ENCODE data around the gene LCA5. TPM values are rescaled to one million over a fixed set of nuclear protein-coding genes. Genes with fewer than 3 reads are reported as not detected.

Gene LCA5
- total RNA-seq, 1 experiment from 2014 or later, result 2.3 TPM

- Histone ChIP-seq H2BK120ac (ENCODE audit: low read depth, low read length, poor library complexity, severe bottlenecking) (no peak overlapping the region), H4K20me1 (ENCODE audit: control insufficient read depth, insufficient read depth, insufficient read length) (no peaks in the 10 kb centered on the region), H2BK5ac (ENCODE audit: insufficient read length, low read length) (no peak overlapping the region), H3K9ac (ENCODE audit: extremely low read depth, insufficient read length, low read length) (no peak overlapping the region), H3K79me1 (ENCODE audit: insufficient read depth, low read depth, low read length, poor library complexity, severe bottlenecking) (no peaks in the 10 kb centered on the region), H3K23me2 (ENCODE audit: insufficient read length, low read depth, low read length, poor library complexity, severe bottlenecking) (no peaks in the 10 kb centered on the region), H4K8ac (replicated peaks; ENCODE audit: insufficient read length, low read depth, low read length) (no peak overlapping the region), H3K4me1 (ENCODE audit: insufficient read depth, low read length) (no peaks in the 10 kb centered on the region; the same call in 1 of the 2 replicates), H2BK15ac (ENCODE audit: low read depth, low read length) (no peak overlapping the region), H3K4ac (ENCODE audit: low read depth, low read length) (no peak overlapping the region), H3K27ac (ENCODE audit: insufficient read length, low read depth, low read length) (no peak overlapping the region), H3K56ac (ENCODE audit: insufficient read length, low read depth, low read length) (no peak overlapping the region), H4K5ac (ENCODE audit: insufficient read length, low read depth, low read length) (no peak overlapping the region), H2AFZ (ENCODE audit: low read length) (peak overlapping the region; percentile 5), H3K18ac (ENCODE audit: insufficient read length, low read depth, low read length) (no peak overlapping the region), H3K14ac (ENCODE audit: insufficient read depth, low read length) (no peak overlapping the region), H3K79me2 (ENCODE audit: insufficient read depth, low read length) (no peaks in the 10 kb centered on the region), H3K9me3 (ENCODE audit: control insufficient read depth, low read depth, low read length) (no peaks in the 10 kb centered on the region), H2AK5ac (ENCODE audit: insufficient read length, low read length) (no peak overlapping the region), H3K4me2 (ENCODE audit: insufficient read depth, insufficient read length, low read length) (no peak overlapping the region), H3T11ph (ENCODE audit: low read length) (no peak overlapping the region), H2BK12ac (ENCODE audit: insufficient read length, low read depth, low read length) (no peak overlapping the region), H3K27me3 (ENCODE audit: insufficient read depth, low read length) (no peaks in the 10 kb centered on the region), H4K91ac (ENCODE audit: insufficient read length, low read depth, low read length) (no peak overlapping the region), H3K23ac (ENCODE audit: insufficient read length, low read depth, low read length) (no peak overlapping the region), H2BK20ac (ENCODE audit: low read depth, low read length, poor library complexity, severe bottlenecking) (no peak overlapping the region)
- DNase-seq, result peak; percentile 63
- Mint-ChIP-seq H3K27me3 (ENCODE audit: low read depth) (no peaks in the 10 kb centered on the region), H3K9me3 (peaks cover 0 to 1% of the 10 kb centered on the region in 2 experiments; a peak in 2 of 5 replicates), H3K27ac (peak overlapping the region in 1 of 3 experiments; percentile 10; a peak in 1 of 7 replicates), H3K4me3 (no peak overlapping the region), H3K4me1 (peaks cover 11 to 15% of the 10 kb centered on the region in 2 experiments), H3K36me3 (ENCODE audit: insufficient read depth in 1 of 3, low read depth in 3 of 3) (no peaks in the 10 kb centered on the region)
- TF ChIP-seq CTCF (conservative IDR thresholded peaks at IDR 0.05), result no peak
- no CpG with 5 or more reads among the region's 4 CpGs for WGBS (ENCODE audit: extremely low coverage, insufficient read length, low lambda C conversion rate)
Measured at GRCh38 chr6:79463621-79464050, 73.6 kb downstream of the LCA5 start.
